ENCODE results near the gene DMRT1. TPM values are rescaled to one million over a fixed set of nuclear protein-coding genes. Genes with fewer than 3 reads are reported as not detected.

The DMRT1 gene
- total RNA-seq, 1 experiment from 2014 or later: 0.47 TPM

GRCh38 chr9:911005-911404 is 69.5 kb downstream of the DMRT1 start:
- H3K27me3 ChIP-seq (ENCODE audit: insufficient read depth, low read length): peaks cover 23% of the 10 kb centered on the region; the same call in 1 of the 2 replicates
- no peaks in the 10 kb centered on the region for H3K9me2 ChIP-seq (ENCODE audit: insufficient read depth)
- no peak for TF ChIP-seq JUND (IDR thresholded peaks at IDR 0.05)
- TF ChIP-seq REST (IDR thresholded peaks at IDR 0.05; ENCODE audit: low read depth): no peak
- no peak for TF ChIP-seq ATF3 (IDR thresholded peaks at IDR 0.05)
- TF ChIP-seq EZH2 (IDR thresholded peaks at IDR 0.05): no peak
- no peak for TF ChIP-seq SIN3A (IDR thresholded peaks at IDR 0.05; ENCODE audit: low read depth)
- peak; percentile 33 to 37 (median 36); a peak in 4 of 6 replicates for TF ChIP-seq CTCF (IDR thresholded peaks at IDR 0.05 in 2 of 3, conservative IDR thresholded peaks at IDR 0.05 in 1 of 3; ENCODE audit: borderline replicate concordance in 1 of 3, insufficient read depth in 1 of 3, low read depth in 2 of 3, low read length in 2 of 3)
- no peak for TF ChIP-seq EGR1 (IDR thresholded peaks at IDR 0.05; ENCODE audit: low read depth)
- no peak for TF ChIP-seq ZFX (IDR thresholded peaks at IDR 0.05)
- no peak overlapping the region for H3K4me2 ChIP-seq (ENCODE audit: low read length)
- peak; percentile 87 for ATAC-seq
- no peaks in the 10 kb centered on the region for H3K79me2 ChIP-seq (ENCODE audit: insufficient read depth, low read length)
- ChIA-PET POLR2A (interaction anchor here (0.7 kb wide), 1 partner anchor 93 kb away, joined by 3 read pairs; no protein-coding TSS in a partner anchor), RAD21 (ENCODE audit: low non-redundant PET in 1 of 2, low total read pairs in 2 of 2, uncharacterized antibody in 2 of 2, unreplicated experiment in 2 of 2) (no interaction called here), CTCF (no interaction called here)
- no peaks in the 10 kb centered on the region for H3K36me3 ChIP-seq (ENCODE audit: control insufficient read depth in 1 of 2, insufficient read depth in 2 of 2, low read length in 2 of 2)
- no peaks in the 10 kb centered on the region for H3K4me1 ChIP-seq (ENCODE audit: control insufficient read depth in 1 of 2, insufficient read depth in 2 of 2, low read length in 2 of 2)
- H3K9me3 ChIP-seq (ENCODE audit: control insufficient read depth in 1 of 2, insufficient read depth in 1 of 2, low read depth in 1 of 2, low read length in 2 of 2): no peaks in the 10 kb centered on the region
- intact Hi-C loops (cut with micrococcal nuclease): loop anchor here (5.0 kb wide), 1 partner anchor 96 kb away; no protein-coding TSS in a partner anchor
- H3K9ac ChIP-seq (ENCODE audit: low read length): no peak overlapping the region
- H4K20me1 ChIP-seq (ENCODE audit: insufficient read depth): no peaks in the 10 kb centered on the region
- no TSS peak for BruUV-seq (replicated peaks)
- H3K27ac ChIP-seq (ENCODE audit: low read depth, low read length): no peak overlapping the region
- no peak for DNase-seq (ENCODE audit: low read depth, low spot score)
- no peak overlapping the region for H3K4me3 ChIP-seq (replicated peaks in 1 of 2; ENCODE audit: low read depth in 1 of 2, low read length in 2 of 2)
- no peak overlapping the region for H2AFZ ChIP-seq (ENCODE audit: low read depth, low read length, poor library complexity, severe bottlenecking)
